ENCODE data around the gene STXBP5. TPM values are rescaled to one million over a fixed set of nuclear protein-coding genes. Genes with fewer than 3 reads are reported as not detected.

STXBP5 gene
- total RNA-seq, 1 experiment from 2014 or later: 11.6 TPM

GRCh38 chr6:147418523-147418922 lies 214.3 kb downstream of the STXBP5 start:
- no CpG with 5 or more reads among the region's 4 CpGs for WGBS (ENCODE audit: extremely low coverage, insufficient read length, low lambda C conversion rate)

More at GRCh38 chr6:147418523-147418922, 214.3 kb downstream of the STXBP5 start:
- no peaks in the 10 kb centered on the region for H3K9me3 Mint-ChIP-seq
- Histone ChIP-seq H3K9me3 (ENCODE audit: control insufficient read depth, low read depth, low read length) (no peaks in the 10 kb centered on the region), H4K5ac (ENCODE audit: insufficient read length, low read depth, low read length) (no peak overlapping the region), H3K9ac (ENCODE audit: extremely low read depth, insufficient read length, low read length) (no peak overlapping the region), H2BK12ac (ENCODE audit: insufficient read length, low read depth, low read length) (no peak overlapping the region), H4K8ac (replicated peaks; ENCODE audit: insufficient read length, low read depth, low read length) (no peak overlapping the region), H3K4me1 (ENCODE audit: insufficient read depth, low read length) (peaks cover 3% of the 10 kb centered on the region; the same call in 1 of the 2 replicates), H3K18ac (ENCODE audit: insufficient read length, low read depth, low read length) (no peak overlapping the region), H2BK15ac (ENCODE audit: low read depth, low read length) (no peak overlapping the region), H3K23me2 (ENCODE audit: insufficient read length, low read depth, low read length, poor library complexity, severe bottlenecking) (no peaks in the 10 kb centered on the region), H2AK5ac (ENCODE audit: insufficient read length, low read length) (no peak overlapping the region), H3K23ac (ENCODE audit: insufficient read length, low read depth, low read length) (no peak overlapping the region), H3K4me2 (ENCODE audit: insufficient read depth, insufficient read length, low read length) (no peak overlapping the region), H3K4ac (ENCODE audit: low read depth, low read length) (no peak overlapping the region), H4K20me1 (ENCODE audit: control insufficient read depth, insufficient read depth, insufficient read length) (no peaks in the 10 kb centered on the region), H2BK5ac (ENCODE audit: insufficient read length, low read length) (no peak overlapping the region), H2BK20ac (ENCODE audit: low read depth, low read length, poor library complexity, severe bottlenecking) (no peak overlapping the region), H3K14ac (ENCODE audit: insufficient read depth, low read length) (no peak overlapping the region), H3K27ac (ENCODE audit: insufficient read length, low read depth, low read length) (no peak overlapping the region), H3K27me3 (ENCODE audit: insufficient read depth, low read length) (no peaks in the 10 kb centered on the region), H3K56ac (ENCODE audit: insufficient read length, low read depth, low read length) (no peak overlapping the region), H4K91ac (ENCODE audit: insufficient read length, low read depth, low read length) (no peak overlapping the region), H2BK120ac (ENCODE audit: low read depth, low read length, poor library complexity, severe bottlenecking) (no peak overlapping the region), H3K79me2 (ENCODE audit: insufficient read depth, low read length) (no peaks in the 10 kb centered on the region), H3T11ph (ENCODE audit: low read length) (no peak overlapping the region), H2AFZ (ENCODE audit: low read length) (no peak overlapping the region), H3K79me1 (ENCODE audit: insufficient read depth, low read depth, low read length, poor library complexity, severe bottlenecking) (no peaks in the 10 kb centered on the region)
- H3K4me1 Mint-ChIP-seq: peaks cover 14 to 18% of the 10 kb centered on the region in 2 experiments
- H3K4me3 Mint-ChIP-seq: no peak overlapping the region
- no peak for DNase-seq
- no peak overlapping the region for H3K27ac Mint-ChIP-seq
- no peaks in the 10 kb centered on the region for H3K36me3 Mint-ChIP-seq (ENCODE audit: insufficient read depth in 1 of 3, low read depth in 3 of 3)
- no peak for TF ChIP-seq CTCF (conservative IDR thresholded peaks at IDR 0.05)
- peaks cover 8% of the 10 kb centered on the region; the same call in 1 of the 2 replicates for H3K27me3 Mint-ChIP-seq (ENCODE audit: low read depth)

Data from H9 (cell line).